GM21529 (cell line): Measurements from ENCODE around the gene PLXNA4.

Source experiments
- ATAC-seq: cut with Tn5 transposase; IDR thresholded peaks from one replicate; pipeline ENCODE4 v1.9.1; 2021; ENCODE audit not compliant: unreplicated experiment

The PLXNA4 gene

GRCh38 chr7:132371948-132372347 is 204.3 kb downstream of the PLXNA4 start:
- ATAC-seq, result no peak

GRCh38 chr7:132368246-132368900 is 207.9 kb downstream of the PLXNA4 start:
- ATAC-seq, result no peak

GRCh38 chr7:132367795-132368194 is 208.5 kb downstream of the PLXNA4 start:
- no peak for ATAC-seq

- ATAC-seq, result no peak
Measured at GRCh38 chr7:132367004-132367403, 209.3 kb downstream of the PLXNA4 start.

- no peak for ATAC-seq
Measured at GRCh38 chr7:132364226-132364625, 212.0 kb downstream of the PLXNA4 start.

- ATAC-seq, result no peak
Measured at GRCh38 chr7:132362059-132362458, 214.2 kb downstream of the PLXNA4 start.

- no peak for ATAC-seq
Measured at GRCh38 chr7:132361146-132361545, 215.1 kb downstream of the PLXNA4 start.

GRCh38 chr7:132359743-132360142 is 216.5 kb downstream of the PLXNA4 start:
- no peak for ATAC-seq

GRCh38 chr7:132355048-132355447 is 221.2 kb downstream of the PLXNA4 start:
- no peak for ATAC-seq

GRCh38 chr7:132354527-132354926 is 221.7 kb downstream of the PLXNA4 start:
- ATAC-seq, result no peak

- ATAC-seq, result no peak
Measured at GRCh38 chr7:132353936-132354335, 222.3 kb downstream of the PLXNA4 start.

GRCh38 chr7:132352800-132353199 is 223.5 kb downstream of the PLXNA4 start:
- ATAC-seq, result no peak

- ATAC-seq, result no peak
Measured at GRCh38 chr7:132351954-132352499, 224.2 kb downstream of the PLXNA4 start.

- no peak for ATAC-seq
Measured at GRCh38 chr7:132350741-132351140, 225.5 kb downstream of the PLXNA4 start.

- ATAC-seq, result no peak
Measured at GRCh38 chr7:132349075-132349474, 227.2 kb downstream of the PLXNA4 start.

- no peak for ATAC-seq
Measured at GRCh38 chr7:132348341-132348740, 227.9 kb downstream of the PLXNA4 start.

- no peak for ATAC-seq
Measured at GRCh38 chr7:132347858-132348257, 228.4 kb downstream of the PLXNA4 start.

- no peak for ATAC-seq
Measured at GRCh38 chr7:132347123-132347522, 229.1 kb downstream of the PLXNA4 start.

- ATAC-seq, result no peak
Measured at GRCh38 chr7:132345543-132346129, 230.6 kb downstream of the PLXNA4 start.

- no peak for ATAC-seq
Measured at GRCh38 chr7:132345030-132345429, 231.2 kb downstream of the PLXNA4 start.

GRCh38 chr7:132343199-132343598 is 233.1 kb downstream of the PLXNA4 start:
- ATAC-seq, result no peak

GRCh38 chr7:132337450-132338080 is 238.7 kb downstream of the PLXNA4 start:
- ATAC-seq, result no peak
